Measurements from ENCODE around the gene ETDC.
"Not testable (repeated sequence)": the region's sequence is repeated elsewhere in the genome, so short reads cannot be mapped to it uniquely, and the experiment has no call there.

The ETDC gene

DNA sequence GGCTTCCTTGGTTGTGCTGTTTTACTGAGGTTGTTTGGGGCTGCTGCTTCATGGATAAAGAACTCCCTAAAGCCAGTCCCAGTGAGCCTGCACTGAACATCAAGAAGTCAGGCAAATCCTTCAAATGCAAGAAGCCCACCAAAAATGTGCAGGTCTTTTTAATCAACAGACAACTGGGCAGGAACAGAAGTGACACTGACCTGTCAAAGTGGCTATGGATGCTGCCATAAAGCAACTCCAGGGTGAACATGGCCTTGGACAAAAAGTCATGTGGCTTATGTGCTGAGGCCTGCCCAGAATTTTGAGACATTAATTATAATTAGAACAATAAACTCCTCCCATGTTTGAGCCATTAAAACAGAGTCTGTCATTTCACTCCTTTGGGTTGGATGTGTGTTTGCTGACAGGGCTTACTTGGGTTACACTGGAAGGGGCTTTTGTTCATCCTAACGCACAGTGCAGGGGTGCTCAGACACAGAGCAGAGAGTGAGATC, at the start of gene ETDC:
TSS of gene ETDC (plus strand) at position 51 of the 494 bp plus-strand sequence. CDS start at position 51, 0 bp downstream.
- H3K4me1 ChIP-seq = no peaks in the 10 kb centered on the region
- DNase-seq = no peak
- H3K36me3 ChIP-seq = peaks cover 0 to 4% (median 0%) of the 10 kb centered on the region in 3 donors
- TF ChIP-seq, protein P1, sequence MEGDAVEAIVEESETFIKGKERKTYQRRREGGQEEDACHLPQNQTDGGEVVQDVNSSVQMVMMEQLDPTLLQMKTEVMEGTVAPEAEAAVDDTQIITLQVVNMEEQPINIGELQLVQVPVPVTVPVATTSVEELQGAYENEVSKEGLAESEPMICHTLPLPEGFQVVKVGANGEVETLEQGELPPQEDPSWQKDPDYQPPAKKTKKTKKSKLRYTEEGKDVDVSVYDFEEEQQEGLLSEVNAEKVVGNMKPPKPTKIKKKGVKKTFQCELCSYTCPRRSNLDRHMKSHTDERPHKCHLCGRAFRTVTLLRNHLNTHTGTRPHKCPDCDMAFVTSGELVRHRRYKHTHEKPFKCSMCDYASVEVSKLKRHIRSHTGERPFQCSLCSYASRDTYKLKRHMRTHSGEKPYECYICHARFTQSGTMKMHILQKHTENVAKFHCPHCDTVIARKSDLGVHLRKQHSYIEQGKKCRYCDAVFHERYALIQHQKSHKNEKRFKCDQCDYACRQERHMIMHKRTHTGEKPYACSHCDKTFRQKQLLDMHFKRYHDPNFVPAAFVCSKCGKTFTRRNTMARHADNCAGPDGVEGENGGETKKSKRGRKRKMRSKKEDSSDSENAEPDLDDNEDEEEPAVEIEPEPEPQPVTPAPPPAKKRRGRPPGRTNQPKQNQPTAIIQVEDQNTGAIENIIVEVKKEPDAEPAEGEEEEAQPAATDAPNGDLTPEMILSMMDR (IDR thresholded peaks at IDR 0.05) = no peak
- no peak within 1 kb of the TSS for H3K4me3 ChIP-seq
- H3K9me3 ChIP-seq = peaks cover 0 to 25% (median 0%) of the 10 kb centered on the region in 3 donors
- no peaks in the 10 kb centered on the region for H3K27me3 ChIP-seq
- intact Hi-C loops (cut with DNase I; ENCODE audit: low total_unique reads) = no loop called here
- no peak within 1 kb of the TSS for H3K27ac ChIP-seq

- H3K27ac ChIP-seq; H3K27me3 ChIP-seq; intact Hi-C loops (cut with DNase I; ENCODE audit: low total_unique reads); H3K4me1 ChIP-seq; DNase-seq; H3K4me3 ChIP-seq; H3K36me3 ChIP-seq; H3K9me3 ChIP-seq: not testable (repeated sequence)
Observed at GRCh38 chrX:135260976-135261375, 48.3 kb upstream of the ETDC start.

GRCh38 chrX:135263376-135263775, 45.9 kb upstream of the ETDC start:
- H3K4me3 ChIP-seq; H3K27ac ChIP-seq; H3K36me3 ChIP-seq; H3K4me1 ChIP-seq; H3K9me3 ChIP-seq; H3K27me3 ChIP-seq; intact Hi-C loops (cut with DNase I; ENCODE audit: low total_unique reads); DNase-seq: not testable (repeated sequence)

- peaks cover 0 to 16% (median 0%) of the 10 kb centered on the region in 3 donors for H3K9me3 ChIP-seq
- TF ChIP-seq, protein P1 (IDR thresholded peaks at IDR 0.05) = no peak
- no peak for DNase-seq
- H3K4me1 ChIP-seq = no peaks in the 10 kb centered on the region
- H3K27me3 ChIP-seq = no peaks in the 10 kb centered on the region
- intact Hi-C loops (cut with DNase I; ENCODE audit: low total_unique reads) = no loop called here
- H3K36me3 ChIP-seq = no peaks in the 10 kb centered on the region
- no peak overlapping the region for H3K27ac ChIP-seq
- H3K4me3 ChIP-seq = no peak overlapping the region
Observed at GRCh38 chrX:135264206-135264605, 45.1 kb upstream of the ETDC start.

DNA sequence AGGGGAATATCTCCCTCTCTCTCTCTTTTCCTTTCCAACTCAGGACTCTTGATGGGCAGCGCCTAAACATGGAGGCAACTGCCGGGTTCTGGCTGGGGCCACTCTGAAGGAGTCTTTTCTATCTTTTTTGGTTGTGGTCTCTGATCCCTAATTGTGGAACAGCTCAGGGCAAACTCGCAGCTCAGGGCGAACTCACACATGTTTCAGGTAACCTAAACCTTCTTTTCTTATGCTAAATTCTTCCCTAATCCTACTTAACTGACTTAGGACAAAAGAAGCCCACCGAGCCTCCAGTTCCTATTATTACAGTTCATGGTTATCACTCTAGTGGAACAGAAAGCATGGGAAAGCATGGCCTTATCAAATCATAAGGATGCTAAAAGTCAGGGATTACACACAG, 36.1 kb upstream of the ETDC start:
- DNase-seq = no peak
- H3K27ac ChIP-seq = no peak overlapping the region
- no peaks in the 10 kb centered on the region for H3K4me1 ChIP-seq
- intact Hi-C loops (cut with DNase I; ENCODE audit: low total_unique reads) = no loop called here
- TF ChIP-seq, protein P1 (IDR thresholded peaks at IDR 0.05) = no peak
- no peaks in the 10 kb centered on the region for H3K36me3 ChIP-seq
- H3K9me3 ChIP-seq = peaks cover 0 to 48% (median 35%) of the 10 kb centered on the region in 3 donors
- no peak overlapping the region for H3K4me3 ChIP-seq
- H3K27me3 ChIP-seq = no peaks in the 10 kb centered on the region

DNA sequence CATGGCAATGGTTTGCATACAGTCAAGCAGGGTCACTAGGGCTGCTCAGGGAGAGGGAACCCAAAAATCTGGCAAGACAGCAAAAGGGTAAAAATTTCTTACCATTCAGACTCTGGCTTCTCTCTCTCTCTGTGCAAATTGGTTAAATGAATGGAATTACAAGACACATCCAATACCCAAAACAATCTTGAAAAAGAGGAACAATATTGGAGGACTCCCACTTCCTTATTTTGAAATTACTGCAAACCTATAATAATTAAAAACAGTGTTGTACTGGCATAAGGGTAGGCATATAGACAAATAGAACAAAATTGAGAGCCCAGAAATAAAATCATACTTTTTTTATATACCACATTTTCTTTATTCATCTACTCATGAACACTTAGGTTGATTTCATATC, 33.3 kb upstream of the ETDC start:
- peaks cover 0 to 52% (median 25%) of the 10 kb centered on the region in 3 donors for H3K9me3 ChIP-seq
- intact Hi-C loops (cut with DNase I; ENCODE audit: low total_unique reads) = no loop called here
- DNase-seq = no peak

More for the DNA sequence above, 33.3 kb upstream of the ETDC start:
- no peak overlapping the region for H3K27ac ChIP-seq
- no peaks in the 10 kb centered on the region for H3K36me3 ChIP-seq
- TF ChIP-seq, protein P1 (IDR thresholded peaks at IDR 0.05) = no peak
- no peaks in the 10 kb centered on the region for H3K27me3 ChIP-seq
- no peaks in the 10 kb centered on the region for H3K4me1 ChIP-seq
- no peak overlapping the region for H3K4me3 ChIP-seq
